Activated CD8-positive, alpha-beta memory T cell treated with anti-CD3 and anti-CD28 coated beads, Interleukin-2, amount 50 U/mL, for 48 hours (primary cell): ENCODE data around the gene MS4A13.
"Not testable (repeated sequence)": the region's sequence is repeated elsewhere in the genome, so short reads cannot be mapped to it uniquely, and the experiment has no call there.

Source experiments
- DNase-seq: peaks from one replicate; pipeline ENCODE4 v3.0.0-alpha.2; 2020

Gene MS4A13

GRCh38 chr11:60532383-60532782 is 17.2 kb downstream of the MS4A13 start:
- DNase-seq: not testable (repeated sequence)

- DNase-seq: not testable (repeated sequence)
Measured at GRCh38 chr11:60538627-60539026, 23.4 kb downstream of the MS4A13 start.

- no peak for DNase-seq
Measured at GRCh38 chr11:60544077-60544476, 28.9 kb downstream of the MS4A13 start.

GRCh38 chr11:60561254-60561653 is 46.1 kb downstream of the MS4A13 start:
- DNase-seq: no peak

GRCh38 chr11:60563553-60564235 is 48.5 kb downstream of the MS4A13 start:
- no peak for DNase-seq

GRCh38 chr11:60566776-60567175 is 51.6 kb downstream of the MS4A13 start:
- DNase-seq: no peak

GRCh38 chr11:60570970-60571369 is 55.8 kb downstream of the MS4A13 start:
- no peak for DNase-seq

- no peak for DNase-seq
Measured at GRCh38 chr11:60589611-60590010, 74.4 kb downstream of the MS4A13 start.
